ENCODE results near the gene DNAH12.

DNAH12 gene

GRCh38 chr3:57275393-57275792 is 268.8 kb downstream of the DNAH12 start:
- H3K9ac ChIP-seq: no peak overlapping the region
- H3K36me3 ChIP-seq (ENCODE audit: insufficient read depth): no peaks in the 10 kb centered on the region
- H3K79me2 ChIP-seq (ENCODE audit: insufficient read depth, low read depth): no peaks in the 10 kb centered on the region
- no peaks in the 10 kb centered on the region for H3K4me1 ChIP-seq (ENCODE audit: low read depth, poor library complexity, severe bottlenecking)
- H2AFZ ChIP-seq (ENCODE audit: low read depth): no peak overlapping the region
- no peak overlapping the region for H3K27ac ChIP-seq
- H4K20me1 ChIP-seq (ENCODE audit: insufficient read depth): no peaks in the 10 kb centered on the region
- no peak overlapping the region for H3K4me3 ChIP-seq (IDR thresholded peaks at IDR 0.05; ENCODE audit: insufficient read depth, low read depth, low read length)
- H3K27me3 ChIP-seq (ENCODE audit: insufficient read depth, low read depth): no peaks in the 10 kb centered on the region
- no peak for TF ChIP-seq CTCF (conservative IDR thresholded peaks at IDR 0.05; ENCODE audit: low read depth, low read length)
- H3K4me2 ChIP-seq: no peak overlapping the region

- Histone ChIP-seq H3K27me3 (ENCODE audit: insufficient read depth, low read depth) (no peaks in the 10 kb centered on the region), H2AFZ (ENCODE audit: low read depth) (no peak overlapping the region), H3K4me3 (IDR thresholded peaks at IDR 0.05; ENCODE audit: insufficient read depth, low read depth, low read length) (no peak overlapping the region), H3K4me1 (ENCODE audit: low read depth, poor library complexity, severe bottlenecking) (no peaks in the 10 kb centered on the region), H3K36me3 (ENCODE audit: insufficient read depth) (no peaks in the 10 kb centered on the region), H3K4me2 (no peak overlapping the region), H3K27ac (no peak overlapping the region), H3K9ac (no peak overlapping the region), H3K79me2 (ENCODE audit: insufficient read depth, low read depth) (no peaks in the 10 kb centered on the region), H4K20me1 (ENCODE audit: insufficient read depth) (no peaks in the 10 kb centered on the region)
- TF ChIP-seq CTCF (conservative IDR thresholded peaks at IDR 0.05; ENCODE audit: low read depth, low read length): no peak
These were observed 269.3 kb downstream of the DNAH12 start for GRCh38 chr3:57274845-57275244.

- TF ChIP-seq CTCF (conservative IDR thresholded peaks at IDR 0.05; ENCODE audit: low read depth, low read length): no peak
- H3K4me2 ChIP-seq: no peak overlapping the region
- no peaks in the 10 kb centered on the region for H3K27me3 ChIP-seq (ENCODE audit: insufficient read depth, low read depth)
- H2AFZ ChIP-seq (ENCODE audit: low read depth): no peak overlapping the region
- no peak overlapping the region for H3K9ac ChIP-seq
- H3K4me1 ChIP-seq (ENCODE audit: low read depth, poor library complexity, severe bottlenecking): no peaks in the 10 kb centered on the region
- no peaks in the 10 kb centered on the region for H4K20me1 ChIP-seq (ENCODE audit: insufficient read depth)
- H3K27ac ChIP-seq: no peak overlapping the region
- H3K4me3 ChIP-seq (IDR thresholded peaks at IDR 0.05; ENCODE audit: insufficient read depth, low read depth, low read length): no peak overlapping the region
- H3K36me3 ChIP-seq (ENCODE audit: insufficient read depth): no peaks in the 10 kb centered on the region
- H3K79me2 ChIP-seq (ENCODE audit: insufficient read depth, low read depth): no peaks in the 10 kb centered on the region
These were observed 275.7 kb downstream of the DNAH12 start for GRCh38 chr3:57268416-57268815.

- no peaks in the 10 kb centered on the region for H3K79me2 ChIP-seq (ENCODE audit: insufficient read depth, low read depth)
- no peak overlapping the region for H3K4me3 ChIP-seq (IDR thresholded peaks at IDR 0.05; ENCODE audit: insufficient read depth, low read depth, low read length)
- H4K20me1 ChIP-seq (ENCODE audit: insufficient read depth): no peaks in the 10 kb centered on the region
- H3K9ac ChIP-seq: no peak overlapping the region
- no peak for TF ChIP-seq CTCF (conservative IDR thresholded peaks at IDR 0.05; ENCODE audit: low read depth, low read length)
- no peaks in the 10 kb centered on the region for H3K27me3 ChIP-seq (ENCODE audit: insufficient read depth, low read depth)
- H2AFZ ChIP-seq (ENCODE audit: low read depth): no peak overlapping the region
- H3K36me3 ChIP-seq (ENCODE audit: insufficient read depth): no peaks in the 10 kb centered on the region
- H3K4me2 ChIP-seq: no peak overlapping the region
- no peaks in the 10 kb centered on the region for H3K4me1 ChIP-seq (ENCODE audit: low read depth, poor library complexity, severe bottlenecking)
- no peak overlapping the region for H3K27ac ChIP-seq
These were observed 282.2 kb downstream of the DNAH12 start for GRCh38 chr3:57261929-57262328.

GRCh38 chr3:57261119-57261518 is 283.0 kb downstream of the DNAH12 start:
- Histone ChIP-seq H3K4me2 (no peak overlapping the region), H3K36me3 (ENCODE audit: insufficient read depth) (no peaks in the 10 kb centered on the region), H3K9ac (no peak overlapping the region), H3K79me2 (ENCODE audit: insufficient read depth, low read depth) (no peaks in the 10 kb centered on the region), H4K20me1 (ENCODE audit: insufficient read depth) (no peaks in the 10 kb centered on the region), H2AFZ (ENCODE audit: low read depth) (no peak overlapping the region), H3K4me1 (ENCODE audit: low read depth, poor library complexity, severe bottlenecking) (no peaks in the 10 kb centered on the region), H3K27me3 (ENCODE audit: insufficient read depth, low read depth) (no peaks in the 10 kb centered on the region), H3K27ac (no peak overlapping the region), H3K4me3 (IDR thresholded peaks at IDR 0.05; ENCODE audit: insufficient read depth, low read depth, low read length) (no peak overlapping the region)
- TF ChIP-seq CTCF (conservative IDR thresholded peaks at IDR 0.05; ENCODE audit: low read depth, low read length): no peak
